Measurements from ENCODE around the gene RIPOR2.

RIPOR2 gene

GRCh38 chr6:24844061-24844460 lies 91.7 kb downstream of the RIPOR2 start:
- DNase-seq = no peak

GRCh38 chr6:24840187-24840586 lies 95.6 kb downstream of the RIPOR2 start:
- DNase-seq = no peak

- no peak for DNase-seq
These were observed 96.8 kb downstream of the RIPOR2 start for GRCh38 chr6:24838994-24839393.

- no peak for DNase-seq
These were observed 97.7 kb downstream of the RIPOR2 start for GRCh38 chr6:24838081-24838480.

- DNase-seq = no peak
These were observed 99.7 kb downstream of the RIPOR2 start for GRCh38 chr6:24836109-24836508.

- DNase-seq = no peak
These were observed 101.9 kb downstream of the RIPOR2 start for GRCh38 chr6:24833711-24834386.

- DNase-seq = no peak
These were observed 103.0 kb downstream of the RIPOR2 start for GRCh38 chr6:24832794-24833193.

GRCh38 chr6:24831771-24832716 lies 103.7 kb downstream of the RIPOR2 start:
- peak; percentile 75 for DNase-seq

GRCh38 chr6:24829657-24830056 lies 106.1 kb downstream of the RIPOR2 start:
- no peak for DNase-seq

GRCh38 chr6:24827970-24828369 lies 107.8 kb downstream of the RIPOR2 start:
- DNase-seq = no peak

- DNase-seq = no peak
These were observed 108.6 kb downstream of the RIPOR2 start for GRCh38 chr6:24827162-24827561.

- DNase-seq = no peak
These were observed 110.6 kb downstream of the RIPOR2 start for GRCh38 chr6:24825130-24825630.

GRCh38 chr6:24824142-24824938 lies 111.4 kb downstream of the RIPOR2 start:
- DNase-seq = peak; percentile 71

- no peak for DNase-seq
These were observed 112.6 kb downstream of the RIPOR2 start for GRCh38 chr6:24823185-24823584.

GRCh38 chr6:24822696-24823095 lies 113.1 kb downstream of the RIPOR2 start:
- DNase-seq = no peak

GRCh38 chr6:24821860-24822444 lies 113.8 kb downstream of the RIPOR2 start:
- DNase-seq = no peak

- DNase-seq = no peak
These were observed 117.4 kb downstream of the RIPOR2 start for GRCh38 chr6:24818346-24818745.

GRCh38 chr6:24809728-24810127 lies 126.0 kb downstream of the RIPOR2 start:
- DNase-seq = no peak

GRCh38 chr6:24807584-24807983 lies 128.2 kb downstream of the RIPOR2 start:
- no peak for DNase-seq

- peak; percentile 66 for DNase-seq
These were observed 133.3 kb downstream of the RIPOR2 start for GRCh38 chr6:24802271-24803059.

- peak; percentile 14 for DNase-seq
These were observed 136.2 kb downstream of the RIPOR2 start for GRCh38 chr6:24799541-24799915.
